EL (cell line): ENCODE results near the gene ACIN1.

Source experiments
- DNase-seq: peaks from one replicate; pipeline ENCODE4 v3.0.0-alpha.2; 2016

ACIN1 gene

DNA sequence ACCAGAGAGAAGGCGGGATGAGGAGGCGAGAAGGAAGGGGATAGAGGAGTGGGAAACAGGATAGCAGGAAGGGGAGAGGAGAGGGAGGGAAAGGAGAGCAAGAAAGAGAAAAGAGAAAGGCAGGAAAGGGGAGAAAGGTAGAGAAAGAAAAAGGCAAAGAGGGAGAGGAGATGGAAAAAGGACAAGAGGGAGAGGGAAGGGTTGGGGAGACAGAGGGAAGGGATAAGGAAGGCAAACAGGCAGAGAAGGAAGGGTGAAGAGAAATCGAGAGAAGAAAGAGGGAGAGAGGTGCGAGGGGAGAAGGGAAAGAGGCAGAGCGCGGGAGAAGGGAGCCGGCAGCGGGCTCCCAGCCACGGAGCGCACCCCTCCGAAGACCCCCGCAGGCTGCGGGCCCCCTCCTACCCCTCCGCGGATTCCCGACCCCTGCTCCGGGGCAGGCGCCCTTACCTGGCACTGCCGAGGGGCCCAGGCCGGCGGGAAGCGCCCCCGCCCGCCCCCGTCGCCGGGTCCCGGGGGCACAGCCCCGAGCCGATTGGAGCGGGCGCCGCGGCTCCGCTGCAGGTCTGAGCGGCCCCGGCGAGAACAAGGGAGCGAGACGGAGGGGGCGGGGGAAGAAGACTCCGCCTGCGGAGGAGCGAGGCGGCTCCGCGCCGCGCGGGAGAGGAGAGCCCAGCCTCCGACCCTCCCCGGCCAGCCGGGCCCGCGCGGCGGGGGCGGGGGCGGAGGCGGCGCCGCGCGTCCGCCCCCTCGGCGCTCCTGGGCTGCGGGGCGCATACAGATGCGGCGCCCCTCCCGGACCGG lies 37.8 kb downstream of the ACIN1 start, which contains the start of gene CDH24:
CDH24 (minus strand) TSS at position 565 of the 801 bp plus-strand sequence. CDS start 1,787 bp downstream, outside the sequence.
- peak; percentile 81 for DNase-seq

DNA sequence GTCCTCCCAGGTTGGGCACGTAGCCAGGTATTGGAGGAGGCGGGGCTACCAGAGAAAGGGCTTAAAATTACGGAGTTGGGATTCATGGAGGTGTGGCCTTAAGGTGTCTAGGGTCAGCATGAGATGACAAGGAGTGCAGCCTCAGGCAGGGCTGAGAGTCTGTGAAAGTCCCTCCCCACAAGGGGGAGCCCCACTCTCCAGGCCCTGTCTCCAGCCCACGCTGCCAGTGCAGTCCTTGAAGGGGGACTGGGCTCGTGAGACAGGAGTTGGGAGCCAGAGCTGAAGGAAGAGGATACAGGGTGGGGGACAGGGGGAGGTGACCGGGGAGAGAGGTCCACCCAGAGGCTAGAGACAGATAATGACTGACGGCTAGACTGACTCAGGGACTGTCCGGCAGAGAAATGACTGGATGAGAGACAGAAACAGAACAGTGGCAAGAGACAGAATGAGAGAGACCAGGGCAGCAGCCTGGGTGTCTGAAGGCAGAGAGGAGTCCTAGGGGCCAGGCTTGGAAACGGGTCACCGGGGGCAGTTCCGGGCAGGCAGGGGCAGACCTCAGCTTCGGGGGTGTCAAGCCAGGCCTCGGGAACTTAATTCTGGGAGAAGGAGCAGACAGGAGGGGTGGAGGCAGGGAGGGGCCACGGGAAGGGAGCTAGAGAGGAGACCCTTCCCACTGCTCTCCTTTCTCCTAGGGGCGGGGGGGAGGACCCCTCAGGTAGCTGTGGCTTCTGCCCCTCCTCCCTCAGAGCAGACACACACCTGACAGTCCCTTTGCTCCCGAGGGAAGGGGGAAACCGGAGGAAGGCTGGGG lies 38.6 kb downstream of the ACIN1 start:
- peak; percentile 82 for DNase-seq

DNA sequence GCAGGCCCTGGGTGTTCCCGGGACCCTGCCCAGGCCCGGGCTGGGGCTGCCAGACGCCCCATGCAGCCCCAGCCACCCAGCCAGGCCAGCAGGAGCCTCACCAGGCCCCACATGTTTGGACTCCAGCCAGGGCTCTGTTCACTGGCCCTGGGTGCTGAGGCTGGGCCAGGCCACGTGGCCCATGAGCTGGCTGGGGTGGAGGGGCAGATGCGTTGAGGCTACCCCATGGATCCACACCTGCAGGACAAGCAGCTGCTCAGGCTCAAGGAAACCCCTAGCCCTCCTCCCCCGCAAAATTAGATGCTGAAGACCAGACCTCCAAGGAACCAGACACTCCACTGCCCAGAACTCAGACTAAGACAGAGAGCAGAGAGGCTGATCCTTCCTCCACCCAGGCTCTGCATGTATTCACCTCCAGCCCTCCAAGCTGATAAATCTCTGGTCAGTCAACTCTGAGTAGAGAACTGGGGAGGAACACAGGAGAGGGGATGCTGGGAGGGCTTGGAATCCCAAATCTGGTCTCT lies 39.3 kb downstream of the ACIN1 start:
- DNase-seq, result peak; percentile 58

DNA sequence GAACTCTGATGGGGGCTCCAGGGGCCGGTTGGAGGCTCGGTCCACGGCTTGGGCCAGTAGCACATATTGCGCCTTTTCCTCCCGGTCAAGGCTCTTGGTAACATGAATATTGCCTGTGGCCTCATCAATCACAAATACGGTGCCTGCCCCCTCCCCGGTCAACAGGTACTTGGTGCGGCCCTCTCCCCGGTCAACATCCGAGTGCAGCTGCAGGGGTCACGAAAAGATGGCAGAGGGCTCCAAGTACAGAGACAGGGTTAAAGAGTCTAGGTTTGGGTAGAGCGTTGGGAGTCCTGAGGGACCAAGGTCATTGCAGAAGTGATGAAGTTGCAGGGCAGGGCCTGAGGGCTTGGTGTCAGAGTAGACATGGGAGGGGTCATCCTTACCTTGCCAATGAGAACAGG lies 39.8 kb downstream of the ACIN1 start:
- DNase-seq, result no peak

DNA sequence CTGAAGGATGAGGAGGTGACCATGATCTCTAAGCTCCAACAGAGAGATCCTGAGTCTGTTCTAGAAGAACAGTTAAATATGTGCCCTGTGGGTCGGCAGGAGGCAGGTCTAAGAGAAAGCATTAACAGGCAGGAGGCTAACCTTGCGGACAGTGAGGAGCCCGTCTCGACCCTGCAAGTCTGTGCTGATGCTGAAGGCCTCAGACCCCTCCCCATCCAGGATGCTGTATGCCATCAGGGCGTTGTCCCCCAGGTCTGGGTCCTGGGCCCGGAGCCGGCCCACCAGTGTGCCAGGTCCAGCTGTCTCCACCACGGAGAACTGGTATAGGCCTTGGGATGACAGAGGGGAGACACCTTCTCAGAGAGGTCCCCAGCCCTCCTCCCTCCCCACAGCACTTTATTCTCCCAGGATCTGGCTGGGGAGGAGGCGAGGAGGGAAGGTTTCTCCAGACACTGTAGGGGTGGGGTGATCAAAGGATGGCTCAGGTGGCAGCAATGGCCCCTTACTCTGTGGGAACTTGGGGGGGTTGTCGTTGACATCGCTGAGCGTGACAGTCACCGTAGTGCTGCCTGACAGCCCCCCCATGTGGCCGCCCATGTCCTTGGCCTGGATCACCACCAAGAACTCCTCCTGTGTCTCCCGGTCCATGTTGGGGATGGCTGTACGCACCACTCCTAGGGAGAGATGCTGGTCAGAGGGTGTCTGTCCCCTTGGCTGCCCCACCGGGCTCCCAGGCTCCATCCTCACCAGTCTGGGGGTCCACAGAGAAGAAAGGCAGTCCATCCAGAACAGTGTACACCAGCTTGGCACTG lies 40.7 kb downstream of the ACIN1 start:
- no peak for DNase-seq

DNA sequence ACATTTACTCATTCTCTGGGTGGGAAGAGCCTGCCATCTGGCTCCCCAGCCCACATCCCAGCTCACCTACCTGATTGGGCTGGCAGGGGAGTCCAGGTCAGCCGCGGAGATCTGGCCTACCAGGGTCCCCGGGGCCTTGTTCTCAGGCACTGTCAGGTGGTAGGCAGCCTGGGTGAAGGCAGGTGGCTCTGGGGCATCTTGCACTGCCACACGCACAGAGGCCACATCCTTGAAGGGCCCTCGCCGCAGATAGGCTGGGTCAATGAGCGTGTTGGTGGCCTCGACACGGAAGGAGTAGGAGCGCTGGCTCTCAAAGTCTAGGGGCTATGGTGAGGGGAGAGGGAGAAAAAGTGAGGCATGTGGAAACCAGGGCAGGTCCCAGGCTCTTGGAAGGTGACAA lies 41.5 kb downstream of the ACIN1 start:
- DNase-seq, result no peak

DNA sequence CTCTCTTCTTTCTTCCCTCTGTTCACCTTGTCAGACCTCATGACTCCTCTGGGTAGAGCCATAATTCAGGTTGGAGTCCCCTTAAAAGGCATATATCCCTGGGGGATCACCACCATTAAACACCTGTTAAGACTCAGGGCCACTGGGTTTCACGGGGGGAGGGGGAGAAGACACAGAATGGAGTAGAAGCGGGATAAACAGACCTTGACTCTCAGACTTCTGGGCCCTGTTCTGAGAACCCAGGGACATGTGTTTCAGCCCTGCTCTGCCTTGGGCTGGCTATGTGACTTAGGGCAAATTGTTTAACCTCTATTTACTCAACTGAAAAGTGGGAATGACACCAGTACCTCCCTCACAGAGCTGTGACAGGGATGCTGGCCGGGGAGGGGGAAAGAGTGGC lies 42.3 kb downstream of the ACIN1 start:
- DNase-seq, result no peak

DNA sequence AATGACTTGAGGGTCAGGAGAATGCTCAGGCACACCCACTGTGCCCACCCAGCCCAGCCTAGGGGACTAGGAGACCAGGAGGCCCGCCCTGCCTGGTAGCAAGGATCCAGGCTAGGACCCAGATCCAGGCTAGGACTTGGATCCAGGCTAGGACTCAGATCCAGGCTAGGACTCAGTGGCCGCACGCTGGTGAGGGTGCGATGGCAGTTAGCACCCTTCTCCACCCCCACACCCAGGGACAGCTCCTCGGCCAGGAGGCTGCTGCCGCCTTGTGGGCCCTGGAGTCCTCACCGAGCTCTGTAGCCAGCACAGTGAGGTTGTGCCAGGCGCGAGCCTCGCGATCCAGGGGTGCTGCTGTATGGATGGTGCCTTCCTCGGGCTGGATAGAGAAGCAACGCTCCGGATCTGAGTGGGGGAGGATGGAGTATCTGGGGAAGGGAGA lies 42.7 kb downstream of the ACIN1 start:
- DNase-seq, result no peak

DNA sequence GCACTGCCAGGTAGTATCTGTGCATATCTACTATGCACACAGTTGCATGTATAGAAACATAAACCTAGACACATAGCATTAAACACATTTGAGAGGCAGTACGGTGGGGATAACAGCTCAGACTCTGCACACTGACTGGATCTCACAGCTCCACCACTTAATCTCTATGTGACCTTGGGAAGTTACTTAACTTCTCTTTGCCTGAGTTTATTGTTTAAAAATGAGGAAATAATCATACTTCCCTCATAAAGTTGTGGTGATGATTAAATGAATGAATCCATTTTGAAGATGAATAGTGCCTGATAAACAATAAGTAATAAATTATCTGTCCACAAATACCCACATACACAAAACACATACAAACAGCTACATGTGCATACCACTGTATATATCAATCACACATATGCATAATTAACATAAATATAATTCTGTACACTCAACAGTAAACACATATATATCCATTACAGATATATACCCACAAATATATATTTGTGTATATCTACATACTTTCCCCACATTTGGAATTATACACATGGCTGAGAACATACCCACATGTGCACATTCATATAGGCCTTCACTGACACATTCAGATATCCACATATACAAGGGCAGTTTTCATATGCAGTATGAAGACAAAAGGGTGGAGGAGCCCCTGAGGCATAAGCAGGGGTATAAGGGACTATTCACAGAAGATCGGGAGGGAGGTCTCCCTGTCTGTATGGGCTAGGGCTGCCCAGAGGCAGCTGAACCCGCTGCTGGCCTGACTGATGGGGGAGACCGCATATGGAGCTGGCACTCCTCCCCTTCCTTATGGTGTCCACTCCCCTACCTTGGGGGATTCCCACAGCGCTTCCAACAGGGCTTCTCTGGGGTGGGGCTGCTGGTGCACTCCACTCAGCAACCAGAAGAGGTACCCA lies 43.5 kb downstream of the ACIN1 start:
- DNase-seq, result no peak

DNA sequence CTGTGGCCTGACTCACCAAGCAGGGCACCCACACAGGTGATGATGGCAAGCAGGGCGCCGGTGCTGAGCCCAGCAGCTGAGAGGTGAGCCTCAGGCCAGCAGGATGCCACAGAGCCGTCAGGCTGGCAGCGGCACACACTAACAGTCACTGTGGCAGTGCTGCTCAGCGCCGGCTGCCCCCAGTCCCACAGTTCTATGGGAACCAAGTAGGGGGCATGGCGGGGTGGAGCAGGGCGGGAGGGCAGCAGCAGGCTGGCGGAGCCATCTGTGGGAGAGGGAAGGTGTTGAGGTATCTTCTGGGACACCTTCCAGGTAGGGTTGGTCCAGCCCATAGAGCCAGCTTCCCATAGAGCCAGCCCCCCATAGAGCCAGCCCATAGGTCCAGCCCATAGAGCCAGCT lies 45.9 kb downstream of the ACIN1 start:
- DNase-seq, result no peak

DNA sequence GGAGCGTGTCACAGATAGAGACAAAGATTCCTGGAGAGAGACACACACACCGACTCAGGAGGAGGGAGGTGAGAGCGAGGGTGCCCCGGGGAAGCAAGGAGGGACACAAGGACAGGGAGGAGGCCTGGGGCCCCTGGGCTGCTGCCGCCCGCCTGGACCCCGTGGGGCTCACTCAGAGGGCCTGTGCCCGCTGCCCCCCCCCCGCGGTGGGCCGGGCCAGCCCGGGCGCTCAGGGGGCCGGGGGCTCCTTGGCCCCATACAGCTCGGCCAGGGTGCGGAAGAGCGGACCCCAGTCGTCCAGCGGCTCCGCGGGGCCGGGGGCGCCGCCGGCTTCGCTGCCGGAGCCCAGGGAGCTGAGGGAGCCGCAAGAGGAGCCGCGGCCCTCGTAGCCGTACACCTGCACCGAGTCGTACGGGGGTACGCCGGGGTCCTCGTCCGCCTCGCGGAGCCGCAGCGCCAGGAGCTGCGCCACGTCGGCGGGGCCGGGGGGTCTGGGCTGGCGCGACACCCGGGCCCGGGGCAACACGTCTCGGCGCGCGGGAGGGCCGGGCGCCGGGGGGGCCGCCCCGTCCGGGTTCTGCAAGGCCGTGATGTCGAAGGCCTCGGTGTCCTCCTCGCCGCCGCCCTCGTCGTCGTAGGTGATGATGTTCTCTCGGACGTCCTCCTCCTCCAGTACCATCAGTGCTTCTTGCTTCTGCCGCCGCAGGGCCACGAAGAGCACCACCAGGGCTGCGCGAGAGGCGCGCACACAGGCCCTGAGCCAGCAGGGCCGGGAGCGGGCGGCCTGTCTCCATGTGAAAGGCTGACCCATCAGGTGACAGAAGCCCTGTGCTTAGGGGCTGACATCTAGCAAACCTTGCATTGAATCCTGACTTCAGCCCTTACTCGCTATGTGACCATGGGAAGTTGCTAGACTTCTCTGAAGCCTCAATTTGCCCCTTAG lies 46.9 kb downstream of the ACIN1 start:
- no peak for DNase-seq

DNA sequence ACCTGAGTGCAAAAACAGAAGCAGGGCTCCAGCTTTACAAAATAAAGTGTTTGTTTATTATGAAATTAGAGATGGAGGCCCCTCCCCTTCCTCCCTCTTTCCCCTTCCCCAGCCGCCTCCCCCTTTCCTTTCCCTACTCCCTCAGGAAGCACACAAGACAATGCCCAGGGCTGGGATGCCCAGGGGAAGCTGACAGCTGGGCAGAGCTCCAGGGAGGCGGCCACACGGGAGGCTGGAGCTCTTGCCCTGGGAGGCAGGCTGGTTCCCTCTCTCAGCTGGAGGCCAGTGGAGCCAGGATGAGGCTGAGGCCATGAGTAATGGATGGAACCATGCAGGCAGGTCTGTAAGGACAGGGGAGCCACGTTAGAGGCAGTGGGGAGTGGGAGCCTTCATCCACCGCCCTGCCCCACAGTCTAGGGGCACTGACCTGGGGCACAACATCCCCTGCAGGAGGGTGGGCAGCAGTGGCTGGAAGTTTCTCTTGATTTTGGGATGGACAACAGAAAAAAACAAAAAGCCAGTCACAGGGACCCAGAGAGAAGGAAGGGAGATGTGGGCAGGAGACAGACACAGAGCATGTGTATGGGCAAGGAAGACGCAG lies 47.8 kb downstream of the ACIN1 start:
- DNase-seq, result peak; percentile 31

DNA sequence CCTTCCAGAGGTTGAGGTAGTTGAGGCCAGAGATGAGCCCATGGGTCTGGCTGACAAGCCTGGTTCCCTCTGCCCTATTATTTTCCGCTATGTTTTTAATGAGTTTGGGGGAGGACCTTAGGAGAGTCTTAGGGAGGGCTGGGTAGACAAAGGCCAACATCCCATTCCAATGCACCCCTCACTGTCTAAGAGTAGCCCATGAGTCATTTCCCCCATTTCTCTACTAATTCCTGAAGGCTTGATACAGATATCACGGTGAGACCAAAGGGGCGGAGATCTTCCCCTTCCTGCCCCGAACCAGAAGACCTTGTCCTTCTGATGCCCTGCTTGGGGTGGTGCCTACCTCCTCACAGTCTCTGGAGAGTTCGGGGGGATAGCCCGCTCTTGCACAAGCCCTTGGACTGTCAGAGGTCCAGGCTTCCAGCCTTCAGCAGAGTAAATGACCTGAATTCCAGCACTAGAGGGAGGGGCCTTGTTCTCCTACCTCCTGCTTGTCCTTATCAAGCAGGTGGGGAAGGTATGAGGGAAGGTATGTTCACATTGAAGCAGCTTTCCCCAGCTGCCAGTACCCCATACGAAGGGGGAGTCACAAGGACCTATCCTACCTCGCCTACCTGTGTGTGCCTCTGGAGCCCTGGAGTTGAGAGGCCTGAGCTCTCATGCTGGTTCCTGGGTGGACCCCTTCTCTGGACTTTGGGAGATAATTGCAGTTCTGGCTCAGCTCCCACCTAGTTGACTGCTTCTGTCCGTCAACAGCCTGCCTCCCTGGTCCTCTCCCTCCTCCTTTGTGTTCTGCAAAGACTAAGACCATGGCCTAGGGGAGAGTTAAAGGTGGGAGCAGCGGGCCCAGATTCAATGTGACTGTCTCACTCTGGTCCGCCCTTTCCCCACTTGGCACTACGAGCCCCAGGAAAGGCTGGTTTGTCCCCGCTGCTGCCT lies 49.2 kb downstream of the ACIN1 start:
- DNase-seq, result peak; percentile 32

DNA sequence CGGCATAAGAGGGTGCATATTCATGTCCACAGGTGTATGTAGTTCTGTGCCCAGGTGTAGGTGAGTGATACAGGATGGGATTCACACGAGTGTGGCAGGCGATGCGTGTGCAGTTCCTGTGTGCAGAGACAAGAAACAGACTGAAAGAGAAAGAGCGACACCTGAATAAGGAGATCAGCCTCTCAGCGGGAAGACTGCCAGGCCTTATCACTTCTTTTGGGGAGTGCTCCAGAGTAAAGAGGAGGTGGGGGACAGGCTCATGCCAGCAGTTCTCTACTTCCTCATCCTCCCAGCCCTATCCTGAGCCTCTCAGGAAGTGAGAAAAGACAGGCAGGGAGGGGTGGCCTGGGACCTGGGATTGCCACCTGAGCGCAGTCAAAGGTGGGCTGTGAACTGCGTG lies 50.1 kb downstream of the ACIN1 start:
- no peak for DNase-seq

DNA sequence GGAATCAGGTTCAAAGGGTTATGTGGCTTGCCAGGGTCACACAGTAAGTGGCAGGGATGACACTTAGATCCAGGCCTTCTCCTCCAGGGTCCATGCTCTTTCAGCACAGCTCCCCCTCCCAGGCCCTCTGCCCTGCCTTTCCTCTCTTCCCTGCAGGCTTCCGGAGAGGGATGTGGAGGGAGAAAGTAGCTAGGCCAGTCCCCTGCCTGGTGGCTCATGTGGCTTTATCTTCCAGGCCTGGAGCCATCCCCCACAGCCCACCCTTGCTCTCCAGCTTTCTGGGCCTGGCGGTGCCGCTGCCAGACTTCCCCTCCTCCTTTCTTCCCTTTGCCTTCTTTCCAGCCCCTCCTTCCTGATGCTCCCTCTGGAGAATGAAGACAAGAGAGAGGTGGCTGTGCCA lies 51.2 kb downstream of the ACIN1 start:
- no peak for DNase-seq

DNA sequence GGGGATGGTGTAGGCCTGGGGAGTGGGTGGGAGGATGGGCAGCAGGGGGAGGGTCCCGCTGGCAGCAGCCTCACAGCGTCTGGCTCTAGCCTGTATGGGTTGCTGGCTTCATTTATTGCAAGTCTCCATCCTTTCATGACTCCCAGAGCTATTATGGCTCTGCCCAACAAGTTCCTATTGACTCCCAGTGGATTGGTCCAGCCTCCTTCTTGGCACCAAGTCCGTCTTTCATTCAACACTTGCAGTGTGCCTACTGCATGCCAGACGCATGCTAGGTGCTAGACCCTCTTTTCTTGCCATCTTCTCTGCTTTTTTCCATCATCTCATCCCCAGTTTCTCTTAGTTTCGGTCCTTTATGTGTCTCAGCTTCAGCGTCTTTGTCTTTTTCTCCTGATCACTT lies 51.8 kb downstream of the ACIN1 start:
- no peak for DNase-seq

DNA sequence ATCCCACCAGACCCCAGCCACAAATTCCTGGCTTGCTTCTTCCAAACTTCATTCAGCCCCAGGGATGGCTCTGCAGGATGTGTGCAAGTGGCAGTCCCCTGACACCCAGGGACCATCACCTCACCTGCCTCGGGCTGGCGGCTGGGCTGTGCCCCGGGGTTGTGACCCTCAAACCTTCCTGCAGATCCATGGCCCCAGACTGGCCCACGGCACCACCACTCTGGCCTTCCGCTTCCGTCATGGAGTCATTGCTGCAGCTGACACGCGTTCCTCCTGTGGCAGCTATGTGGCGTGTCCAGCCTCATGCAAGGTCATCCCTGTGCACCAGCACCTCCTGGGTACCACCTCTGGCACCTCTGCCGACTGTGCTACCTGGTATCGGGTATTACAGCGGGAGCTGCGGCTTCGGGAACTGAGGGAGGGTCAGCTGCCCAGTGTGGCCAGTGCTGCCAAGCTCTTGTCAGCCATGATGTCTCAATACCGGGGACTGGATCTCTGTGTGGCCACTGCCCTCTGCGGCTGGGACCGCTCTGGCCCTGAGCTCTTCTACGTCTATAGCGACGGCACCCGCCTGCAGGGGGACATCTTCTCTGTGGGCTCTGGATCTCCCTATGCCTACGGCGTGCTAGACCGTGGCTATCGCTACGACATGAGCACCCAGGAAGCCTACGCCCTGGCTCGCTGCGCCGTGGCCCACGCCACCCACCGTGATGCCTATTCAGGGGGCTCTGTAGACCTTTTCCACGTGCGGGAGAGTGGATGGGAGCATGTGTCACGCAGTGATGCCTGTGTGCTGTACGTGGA lies 52.6 kb downstream of the ACIN1 start, which contains the start of gene PSMB11:
PSMB11 (plus strand) TSS at position 51 of the 804 bp plus-strand sequence; CDS start at position 65, 14 bp downstream.
- no peak for DNase-seq

DNA sequence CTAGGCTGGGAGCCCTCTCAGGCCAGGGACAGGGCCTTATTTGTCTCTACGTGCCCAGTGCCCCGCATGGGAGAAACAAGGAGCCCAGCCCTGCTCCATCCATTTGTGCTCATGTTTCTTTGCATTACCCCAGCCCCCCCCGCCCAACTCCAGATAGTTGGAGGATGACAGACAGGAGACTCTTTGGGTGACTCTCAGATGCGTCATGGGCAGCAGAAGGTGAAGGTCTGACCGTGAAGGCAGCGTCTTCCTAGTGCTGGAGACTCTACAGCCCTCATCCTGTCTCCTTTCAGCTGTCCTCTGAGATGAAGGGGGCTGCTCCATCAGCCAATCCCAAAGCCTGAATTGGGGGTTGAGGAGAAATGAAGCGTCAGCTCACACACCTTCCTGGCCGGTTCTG lies 53.2 kb downstream of the ACIN1 start:
- peak; percentile 74 for DNase-seq
